Neutrophil (primary cell): Measurements from ENCODE around the gene TNC.

Experiments used
- H3K27ac ChIP-seq: fragments of 200-600 bp; sonication (generic); 2 replicates; pipeline ENCODE4 v1.5.1; 2016; ENCODE audit warnings: mild to moderate bottlenecking, moderate library complexity
- H3K27me3 ChIP-seq: fragments of 200-600 bp; sonication (generic); 2 replicates; pipeline ENCODE4 v1.6.0; 2016; ENCODE audit warnings: mild to moderate bottlenecking
- H3K36me3 ChIP-seq: fragments of 200-600 bp; sonication (generic); 2 replicates; pipeline ENCODE4 v1.5.1; 2017
- H3K4me1 ChIP-seq, 2 experiments: fragments of 200-600 bp in 1 of 2; sonication (generic) in 1 of 2; 1 replicate in 1 of 2; 2 replicates in 1 of 2; pipeline versions ENCODE4 v1.5.1 to v1.6.1; 2013 to 2016; ENCODE audit warnings: low read depth in 1 of 2, low read length in 1 of 2, mild to moderate bottlenecking in 1 of 2, moderate library complexity in 1 of 2; ENCODE audit not compliant: control insufficient read depth in 1 of 2, insufficient read depth in 1 of 2
- H3K4me3 ChIP-seq, 2 experiments: fragments of 200-600 bp in 1 of 2; sonication (generic) in 1 of 2; 1 replicate in 1 of 2; 2 replicates in 1 of 2; pipeline ENCODE4 v1.5.1; 2013 to 2016; ENCODE audit warnings: low read depth in 1 of 2, low read length in 1 of 2, mild to moderate bottlenecking in 1 of 2, moderate library complexity in 1 of 2
- H3K9me3 ChIP-seq: fragments of 200-600 bp; sonication (generic); 2 replicates; pipeline ENCODE4 v1.5.1; 2016
- TF ChIP-seq, protein P1 (sequence below): fragments of 200-600 bp; sonication (generic); IDR thresholded peaks from 2 replicates; pipeline ENCODE4 v1.5.1; 2016; ENCODE audit warnings: antibody characterized with exemption

TNC gene

DNA sequence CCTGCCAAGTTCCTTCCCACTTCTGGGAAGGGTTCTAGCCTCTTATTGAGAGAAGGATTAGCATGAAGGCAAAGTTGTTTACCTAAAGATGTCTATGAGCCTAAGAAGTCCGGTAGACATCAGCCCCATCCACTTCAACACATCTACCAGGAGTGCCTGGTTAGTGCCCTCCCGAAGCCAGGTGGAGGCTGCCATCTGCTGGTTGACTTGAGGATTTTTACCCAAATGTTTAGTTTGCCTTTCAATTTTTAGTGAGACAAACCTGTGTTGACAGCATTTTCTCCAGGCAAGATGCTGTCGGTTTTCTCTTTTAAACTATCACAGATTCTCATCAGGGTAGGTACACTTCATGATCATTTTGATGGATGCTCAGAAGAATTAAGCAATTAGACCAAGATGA is 104.0 kb downstream of the TNC start:
- TF ChIP-seq, protein P1, sequence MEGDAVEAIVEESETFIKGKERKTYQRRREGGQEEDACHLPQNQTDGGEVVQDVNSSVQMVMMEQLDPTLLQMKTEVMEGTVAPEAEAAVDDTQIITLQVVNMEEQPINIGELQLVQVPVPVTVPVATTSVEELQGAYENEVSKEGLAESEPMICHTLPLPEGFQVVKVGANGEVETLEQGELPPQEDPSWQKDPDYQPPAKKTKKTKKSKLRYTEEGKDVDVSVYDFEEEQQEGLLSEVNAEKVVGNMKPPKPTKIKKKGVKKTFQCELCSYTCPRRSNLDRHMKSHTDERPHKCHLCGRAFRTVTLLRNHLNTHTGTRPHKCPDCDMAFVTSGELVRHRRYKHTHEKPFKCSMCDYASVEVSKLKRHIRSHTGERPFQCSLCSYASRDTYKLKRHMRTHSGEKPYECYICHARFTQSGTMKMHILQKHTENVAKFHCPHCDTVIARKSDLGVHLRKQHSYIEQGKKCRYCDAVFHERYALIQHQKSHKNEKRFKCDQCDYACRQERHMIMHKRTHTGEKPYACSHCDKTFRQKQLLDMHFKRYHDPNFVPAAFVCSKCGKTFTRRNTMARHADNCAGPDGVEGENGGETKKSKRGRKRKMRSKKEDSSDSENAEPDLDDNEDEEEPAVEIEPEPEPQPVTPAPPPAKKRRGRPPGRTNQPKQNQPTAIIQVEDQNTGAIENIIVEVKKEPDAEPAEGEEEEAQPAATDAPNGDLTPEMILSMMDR, result peak; percentile 85
- no peak overlapping the region for H3K27ac ChIP-seq
- no peak overlapping the region for H3K4me3 ChIP-seq
- H3K27me3 ChIP-seq, result no peaks in the 10 kb centered on the region
- peaks cover 3 to 11% of the 10 kb centered on the region in 2 experiments for H3K4me1 ChIP-seq
- H3K9me3 ChIP-seq, result no peaks in the 10 kb centered on the region
- H3K36me3 ChIP-seq, result no peaks in the 10 kb centered on the region

DNA sequence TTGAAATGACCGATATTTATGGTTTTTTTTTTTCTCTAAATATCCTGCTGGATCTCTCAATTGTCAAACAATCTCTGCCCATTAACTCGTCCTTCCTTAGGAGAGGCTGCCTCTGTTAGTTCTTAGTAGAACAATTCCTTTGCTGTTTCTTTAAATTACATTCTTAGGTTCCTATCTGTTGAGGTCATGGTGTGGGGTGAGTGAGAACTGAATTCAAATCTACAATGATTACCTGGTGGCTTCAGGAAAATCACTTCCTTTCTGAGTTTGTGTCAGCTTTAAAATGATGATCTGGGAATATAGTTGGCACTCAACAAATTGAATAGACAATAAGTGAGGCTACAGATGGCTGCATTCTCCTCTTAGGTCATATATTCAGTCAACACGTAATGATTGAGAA is 105.5 kb downstream of the TNC start:
- Histone ChIP-seq H3K4me1 (peaks cover 5 to 11% of the 10 kb centered on the region in 2 experiments), H3K27ac (no peak overlapping the region), H3K27me3 (no peaks in the 10 kb centered on the region), H3K9me3 (no peaks in the 10 kb centered on the region), H3K4me3 (no peak overlapping the region), H3K36me3 (no peaks in the 10 kb centered on the region)
- TF ChIP-seq, protein P1, result no peak

DNA sequence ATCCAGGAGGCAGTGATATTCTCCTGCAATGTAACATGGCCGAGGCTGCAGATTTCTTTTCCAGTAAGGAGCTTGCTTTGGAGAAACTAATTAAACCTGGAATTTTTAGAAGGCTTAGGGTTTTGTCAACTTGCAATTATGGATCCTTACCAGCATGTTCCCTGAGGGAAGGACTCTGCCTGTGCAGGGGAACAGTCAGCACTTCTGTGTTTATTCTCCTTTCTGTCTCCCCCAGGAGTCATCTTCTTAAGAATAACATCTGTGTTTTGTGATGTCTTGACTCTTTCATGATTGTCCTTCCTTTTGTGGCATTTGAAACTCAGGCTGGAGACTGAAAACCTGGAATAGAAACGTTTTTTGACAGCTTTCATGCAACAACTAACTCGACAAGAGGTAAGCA is 107.1 kb downstream of the TNC start:
- Histone ChIP-seq H3K9me3 (no peaks in the 10 kb centered on the region), H3K4me1 (peaks cover 5 to 11% of the 10 kb centered on the region in 2 experiments), H3K27ac (no peak overlapping the region), H3K27me3 (no peaks in the 10 kb centered on the region), H3K36me3 (no peaks in the 10 kb centered on the region), H3K4me3 (no peak overlapping the region)
- TF ChIP-seq, protein P1, result no peak

DNA sequence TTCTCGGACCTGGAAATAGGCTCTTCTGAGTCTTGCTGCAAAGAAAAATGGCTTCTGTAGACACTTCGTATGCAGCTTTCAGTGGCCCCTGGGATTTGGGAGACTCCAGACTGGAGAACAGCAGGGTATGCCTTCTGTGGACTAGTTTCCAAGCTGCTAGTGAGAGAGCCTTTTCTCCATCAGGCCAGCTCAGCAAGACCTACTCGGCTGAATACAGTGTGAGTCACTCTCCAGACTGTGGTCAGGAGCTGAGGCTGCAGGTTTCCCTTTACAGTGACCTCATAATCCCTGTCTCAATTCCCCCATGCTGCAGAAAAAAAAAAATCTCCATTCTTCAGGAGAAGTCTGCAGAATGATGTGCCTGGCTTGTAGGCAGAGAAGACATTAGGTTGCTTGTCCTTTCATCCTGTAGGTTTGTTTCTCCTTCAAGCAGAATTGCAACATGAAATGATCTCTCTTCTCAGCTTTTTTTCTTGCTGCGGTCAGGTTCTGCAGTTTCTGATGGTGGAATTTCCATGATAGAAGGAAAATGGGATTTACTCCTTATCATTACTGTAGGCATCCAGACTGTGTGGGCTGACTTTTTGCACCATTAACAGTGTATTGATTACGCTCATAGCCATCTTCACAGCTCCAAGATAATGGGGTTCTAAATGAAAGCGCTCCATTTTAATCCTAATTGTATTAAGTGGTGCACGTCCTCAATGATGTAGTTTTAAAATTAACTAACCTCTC is 109.3 kb downstream of the TNC start:
- Histone ChIP-seq H3K36me3 (no peaks in the 10 kb centered on the region), H3K9me3 (no peaks in the 10 kb centered on the region), H3K4me3 (no peak overlapping the region), H3K27me3 (peaks cover 4% of the 10 kb centered on the region), H3K4me1 (peaks cover 2 to 5% of the 10 kb centered on the region in 2 experiments), H3K27ac (no peak overlapping the region)
- TF ChIP-seq, protein P1, result no peak

DNA sequence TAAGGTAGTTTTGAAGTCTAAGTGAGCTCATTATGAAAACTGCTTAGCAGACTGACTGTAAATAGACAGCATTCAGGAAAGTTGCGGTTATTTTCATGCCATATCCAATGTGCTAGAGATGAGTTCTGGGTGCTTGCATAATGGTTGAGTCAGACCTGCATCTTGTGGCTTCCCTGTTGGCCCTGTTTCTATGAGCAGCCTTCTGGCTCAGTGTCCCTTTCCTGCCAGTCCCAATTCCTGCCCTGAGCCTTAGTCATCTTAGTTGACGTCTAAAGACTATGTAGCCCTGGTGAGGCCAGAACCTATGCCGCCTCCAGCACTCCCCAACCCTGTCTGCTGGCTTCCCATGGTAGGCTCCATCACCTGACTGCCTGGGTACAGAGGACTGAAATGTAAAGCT is 111.3 kb downstream of the TNC start:
- Histone ChIP-seq H3K27me3 (peaks cover 4% of the 10 kb centered on the region), H3K4me1 (peaks cover 0 to 2% of the 10 kb centered on the region in 2 experiments), H3K27ac (no peak overlapping the region), H3K4me3 (no peak overlapping the region), H3K36me3 (no peaks in the 10 kb centered on the region), H3K9me3 (no peaks in the 10 kb centered on the region)
- TF ChIP-seq, protein P1, result no peak
